Measurements from ENCODE around the gene GREM2. TPM values are rescaled to one million over a fixed set of nuclear protein-coding genes. Genes with fewer than 3 reads are reported as not detected.

The GREM2 gene
- total RNA-seq, 1 experiment from 2014 or later, result not detected

DNA sequence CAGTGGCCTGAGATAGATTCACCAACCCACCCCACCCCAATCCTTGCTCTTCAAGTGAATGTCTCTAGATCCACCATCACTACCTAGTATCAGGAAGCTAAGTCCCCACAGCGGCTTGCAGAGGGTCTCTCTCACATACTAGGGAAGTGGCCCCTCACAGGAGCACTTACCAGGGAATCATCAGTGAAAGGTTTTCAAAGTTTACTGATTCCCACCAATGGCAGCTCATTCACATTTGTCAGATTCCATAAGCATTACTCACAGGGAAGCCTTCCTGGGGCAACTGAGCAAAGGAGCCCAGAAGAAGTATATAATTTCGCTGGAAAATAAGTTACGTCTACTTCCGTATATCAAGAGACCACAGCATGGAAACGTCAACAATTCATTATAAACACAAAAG, 120.8 kb downstream of the GREM2 start:
- Histone ChIP-seq H3K9me3 (ENCODE audit: insufficient read depth, low read depth) (no peaks in the 10 kb centered on the region), H3K27ac (no peak overlapping the region), H4K20me1 (ENCODE audit: insufficient read depth) (no peaks in the 10 kb centered on the region), H3K4me2 (no peak overlapping the region), H2AFZ (no peak overlapping the region), H3K36me3 (ENCODE audit: low read depth) (no peaks in the 10 kb centered on the region), H3F3A (ENCODE audit: insufficient read depth, low read depth) (no peaks in the 10 kb centered on the region), H3K9me2 (ENCODE audit: insufficient read depth) (no peaks in the 10 kb centered on the region), H3K4me1 (replicated peaks; ENCODE audit: insufficient read depth) (no peaks in the 10 kb centered on the region), H3K27me3 (ENCODE audit: insufficient read depth, low read depth) (no peaks in the 10 kb centered on the region), H3K4me3 (no peak overlapping the region), H3K79me2 (ENCODE audit: low read depth) (no peaks in the 10 kb centered on the region)
- TF ChIP-seq EZH2 (IDR thresholded peaks at IDR 0.05; ENCODE audit: low read depth), result no peak
- no peak for TF ChIP-seq CTCF (conservative IDR thresholded peaks at IDR 0.05)
- no peak for DNase-seq
- intact Hi-C loops (cut with micrococcal nuclease; ENCODE audit: unreplicated experiment), result no loop called here
- ChIA-PET POLR2A (ENCODE audit: unreplicated experiment) (no interaction called here), CTCF (no interaction called here)
- BruUV-seq (replicated peaks), result no TSS peak

DNA sequence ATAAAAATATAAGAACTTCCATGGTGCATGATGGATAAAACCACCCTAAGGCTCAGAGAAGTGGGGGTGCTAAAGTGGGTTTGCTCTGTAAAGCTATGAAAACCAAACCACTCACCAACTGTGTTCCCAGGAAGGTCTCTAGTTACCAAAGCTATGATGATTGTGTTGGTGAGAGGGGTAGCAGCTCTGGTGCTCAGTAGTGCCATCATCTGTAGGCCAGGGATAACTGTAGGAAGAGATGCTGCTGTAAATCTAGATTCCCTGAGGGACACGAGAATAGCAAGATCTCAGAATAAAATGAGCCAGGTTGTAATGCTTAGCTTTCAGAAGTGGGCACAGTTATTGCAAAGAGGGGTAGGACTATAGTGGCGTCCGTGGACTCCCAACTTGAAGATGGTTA, 124.5 kb downstream of the GREM2 start:
- no peaks in the 10 kb centered on the region for H3K9me3 ChIP-seq (ENCODE audit: insufficient read depth, low read depth)
- intact Hi-C loops (cut with micrococcal nuclease; ENCODE audit: unreplicated experiment), result no loop called here
- H3K27me3 ChIP-seq (ENCODE audit: insufficient read depth, low read depth), result peaks cover 5% of the 10 kb centered on the region; the same call in 1 of the 2 replicates
- no peaks in the 10 kb centered on the region for H3K9me2 ChIP-seq (ENCODE audit: insufficient read depth)
- H3K79me2 ChIP-seq (ENCODE audit: low read depth), result no peaks in the 10 kb centered on the region
- no peak overlapping the region for H3K4me2 ChIP-seq
- ChIA-PET CTCF (no interaction called here), POLR2A (ENCODE audit: unreplicated experiment) (no interaction called here)
- no peak overlapping the region for H3K27ac ChIP-seq
- H3F3A ChIP-seq (ENCODE audit: insufficient read depth, low read depth), result no peaks in the 10 kb centered on the region
- no peaks in the 10 kb centered on the region for H3K4me1 ChIP-seq (replicated peaks; ENCODE audit: insufficient read depth)
- TF ChIP-seq CTCF (conservative IDR thresholded peaks at IDR 0.05), result no peak
- H4K20me1 ChIP-seq (ENCODE audit: insufficient read depth), result no peaks in the 10 kb centered on the region
- no peak overlapping the region for H2AFZ ChIP-seq
- H3K36me3 ChIP-seq (ENCODE audit: low read depth), result no peaks in the 10 kb centered on the region
- H3K4me3 ChIP-seq, result no peak overlapping the region
- DNase-seq, result no peak
- no TSS peak for BruUV-seq (replicated peaks)

GRCh38 chr1:240486611-240487010, 125.3 kb downstream of the GREM2 start:
- POLR2A ChIA-PET (ENCODE audit: unreplicated experiment), result no interaction called here
- H3K27me3 ChIP-seq (ENCODE audit: insufficient read depth, low read depth), result peaks cover 5% of the 10 kb centered on the region; the same call in 1 of the 2 replicates
- no peaks in the 10 kb centered on the region for H3F3A ChIP-seq (ENCODE audit: insufficient read depth, low read depth)
- TF ChIP-seq CTCF (conservative IDR thresholded peaks at IDR 0.05) (no peak), EZH2 (IDR thresholded peaks at IDR 0.05; ENCODE audit: low read depth) (no peak)
- H4K20me1 ChIP-seq (ENCODE audit: insufficient read depth), result no peaks in the 10 kb centered on the region
- CTCF ChIA-PET, result no interaction called here
- no TSS peak for BruUV-seq (replicated peaks)
- no peak overlapping the region for H3K27ac ChIP-seq
- H3K36me3 ChIP-seq (ENCODE audit: low read depth), result no peaks in the 10 kb centered on the region
- no peaks in the 10 kb centered on the region for H3K9me2 ChIP-seq (ENCODE audit: insufficient read depth)
- H2AFZ ChIP-seq, result no peak overlapping the region
- intact Hi-C loops (cut with micrococcal nuclease; ENCODE audit: unreplicated experiment), result no loop called here
- no peak for DNase-seq
- no peaks in the 10 kb centered on the region for H3K79me2 ChIP-seq (ENCODE audit: low read depth)
- no peaks in the 10 kb centered on the region for H3K9me3 ChIP-seq (ENCODE audit: insufficient read depth, low read depth)
- H3K4me3 ChIP-seq, result no peak overlapping the region
- H3K4me1 ChIP-seq (replicated peaks; ENCODE audit: insufficient read depth), result no peaks in the 10 kb centered on the region
- no peak overlapping the region for H3K4me2 ChIP-seq
